Inflammatory macrophage (primary cell): ENCODE measurements around the gene ATG16L1.

Experiments used
- DNase-seq, 2 donors: peaks; one replicate each; pipeline ENCODE4 v3.0.0-alpha.2; 2020 to 2022

The ATG16L1 gene

GRCh38 chr2:233227346-233227978 lies 24.0 kb upstream of the ATG16L1 start:
- no peak for DNase-seq

GRCh38 chr2:233228376-233228775 lies 23.1 kb upstream of the ATG16L1 start:
- DNase-seq = no peak

GRCh38 chr2:233233618-233234230 lies 17.7 kb upstream of the ATG16L1 start:
- DNase-seq = peak; percentile 80 to 89

GRCh38 chr2:233234264-233234663 lies 17.2 kb upstream of the ATG16L1 start:
- DNase-seq = no peak

- no peak for DNase-seq
These were observed 16.5 kb upstream of the ATG16L1 start for GRCh38 chr2:233234996-233235395.

GRCh38 chr2:233235977-233236376 lies 15.5 kb upstream of the ATG16L1 start:
- no peak for DNase-seq

GRCh38 chr2:233236820-233237589 lies 14.5 kb upstream of the ATG16L1 start:
- DNase-seq = no peak

GRCh38 chr2:233240897-233241296 lies 10.6 kb upstream of the ATG16L1 start:
- DNase-seq = no peak

GRCh38 chr2:233241803-233242202 lies 9.7 kb upstream of the ATG16L1 start:
- no peak for DNase-seq

GRCh38 chr2:233242231-233242927 lies 9.1 kb upstream of the ATG16L1 start:
- peak; percentile 89 to 95 for DNase-seq

GRCh38 chr2:233243348-233243747 lies 8.1 kb upstream of the ATG16L1 start:
- DNase-seq = no peak

GRCh38 chr2:233244818-233245217 lies 6.7 kb upstream of the ATG16L1 start:
- peak; percentile 21 to 53 for DNase-seq

GRCh38 chr2:233245406-233245805 lies 6.1 kb upstream of the ATG16L1 start:
- no peak for DNase-seq

- no peak for DNase-seq
These were observed 4.4 kb upstream of the ATG16L1 start for GRCh38 chr2:233247116-233247515.

- DNase-seq = no peak
These were observed 3.7 kb upstream of the ATG16L1 start for GRCh38 chr2:233247744-233248143.

- DNase-seq = peak; percentile 67 to 75
These were observed 2.5 kb upstream of the ATG16L1 start for GRCh38 chr2:233248999-233249398.

- no peak for DNase-seq
These were observed 905 bp upstream of the ATG16L1 start for GRCh38 chr2:233250568-233250967.

- DNase-seq = no peak
These were observed 528 bp upstream of the ATG16L1 start for GRCh38 chr2:233250985-233251305.

- no peak for DNase-seq
These were observed 754 bp downstream of the ATG16L1 start for GRCh38 chr2:233252227-233252626.

- DNase-seq = no peak
These were observed 3.7 kb downstream of the ATG16L1 start for GRCh38 chr2:233255151-233255550.

GRCh38 chr2:233256048-233256447 lies 4.6 kb downstream of the ATG16L1 start:
- DNase-seq = no peak

- no peak for DNase-seq
These were observed 6.7 kb downstream of the ATG16L1 start for GRCh38 chr2:233258211-233258610.

- no peak for DNase-seq
These were observed 8.3 kb downstream of the ATG16L1 start for GRCh38 chr2:233259730-233260129.
